ENCODE data around the gene MEOX2.

- TF ChIP-seq POLR2AphosphoS5 (IDR thresholded peaks at IDR 0.05; ENCODE audit: borderline replicate concordance, low read depth, low read length) (no peak), EZH2 (IDR thresholded peaks at IDR 0.05) (no peak)
Measured at GRCh38 chr7:15566476-15566875, 120.0 kb downstream of the MEOX2 start.
